NCI-H774 (cell line): ENCODE results near the gene CBLN1.

Experiments used
- DNase-seq: peaks from one replicate; lab custom pipeline; 2025; lab: John Stamatoyannopoulos, UW

The CBLN1 gene

DNA sequence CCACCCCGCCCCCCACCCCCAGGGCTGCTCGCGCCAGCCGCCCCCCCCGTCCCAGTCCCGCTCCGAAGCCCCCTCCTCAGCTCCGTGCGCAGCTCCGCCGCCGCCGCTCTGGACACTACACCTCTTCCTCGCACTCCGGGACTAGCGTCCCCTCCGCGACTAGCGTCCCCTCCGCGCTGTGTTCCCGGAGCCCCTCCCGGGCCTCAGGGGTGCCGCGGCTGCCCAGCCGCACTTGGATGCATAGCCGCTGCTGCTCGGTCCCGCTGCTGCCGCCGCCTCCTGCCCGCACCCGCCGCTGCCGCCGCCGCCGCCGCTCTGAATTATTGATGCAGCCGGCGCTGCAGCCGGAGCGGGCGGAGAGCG lies at the start of gene CBLN1:
CBLN1 (minus strand) TSS at position 359 of the 363 bp plus-strand sequence. CDS start 373 bp downstream, outside the sequence.
- DNase-seq = no peak

DNA sequence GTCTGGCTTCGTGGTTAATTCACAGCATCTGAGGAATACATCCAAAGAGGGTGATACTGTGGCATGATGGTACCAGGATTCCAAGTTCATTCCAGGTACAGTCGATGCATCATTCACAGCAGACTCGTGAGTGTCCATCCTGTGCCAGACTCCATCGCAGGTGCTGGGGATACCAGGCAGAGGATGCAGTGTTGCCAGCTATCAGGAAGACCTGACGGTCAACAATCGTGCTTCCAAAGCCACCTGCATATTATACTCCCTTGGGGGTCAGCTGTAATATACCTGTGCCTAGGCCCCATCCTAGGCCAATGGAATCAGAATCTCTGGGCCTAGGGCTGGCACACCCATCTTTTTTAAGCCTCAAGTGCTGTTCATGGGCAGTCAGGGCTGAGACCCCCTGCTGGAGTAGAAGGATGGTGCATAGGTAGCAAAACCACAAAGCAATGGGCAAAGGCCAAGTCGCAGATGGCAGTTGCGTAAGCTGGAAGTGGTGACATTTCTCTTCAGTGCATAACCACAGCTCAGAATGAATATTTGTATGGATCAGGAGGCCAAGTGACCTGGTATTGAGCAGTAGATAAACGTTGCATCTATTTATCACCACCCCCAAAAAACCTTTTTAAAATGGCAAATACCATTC lies 49.0 kb upstream of the CBLN1 start:
- DNase-seq = no peak

DNA sequence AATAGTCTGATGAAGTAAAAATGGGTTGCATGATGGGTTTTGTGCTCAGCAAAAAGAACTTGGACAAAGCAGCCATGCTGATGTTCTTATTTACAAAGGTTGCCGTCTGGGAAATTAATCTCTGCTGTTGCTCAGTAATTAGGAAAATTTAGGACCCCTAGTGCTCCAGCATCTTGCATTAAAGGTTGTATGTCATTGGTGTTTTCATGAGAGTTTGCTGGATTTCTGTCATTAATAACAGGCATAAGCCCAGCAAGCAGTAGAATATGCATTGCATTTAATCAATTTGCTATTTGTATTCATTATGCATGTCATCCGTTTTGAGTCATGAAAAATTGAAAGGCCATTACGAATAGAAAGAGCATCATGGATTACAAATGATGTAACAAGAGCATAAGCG lies 46.7 kb upstream of the CBLN1 start:
- no peak for DNase-seq

DNA sequence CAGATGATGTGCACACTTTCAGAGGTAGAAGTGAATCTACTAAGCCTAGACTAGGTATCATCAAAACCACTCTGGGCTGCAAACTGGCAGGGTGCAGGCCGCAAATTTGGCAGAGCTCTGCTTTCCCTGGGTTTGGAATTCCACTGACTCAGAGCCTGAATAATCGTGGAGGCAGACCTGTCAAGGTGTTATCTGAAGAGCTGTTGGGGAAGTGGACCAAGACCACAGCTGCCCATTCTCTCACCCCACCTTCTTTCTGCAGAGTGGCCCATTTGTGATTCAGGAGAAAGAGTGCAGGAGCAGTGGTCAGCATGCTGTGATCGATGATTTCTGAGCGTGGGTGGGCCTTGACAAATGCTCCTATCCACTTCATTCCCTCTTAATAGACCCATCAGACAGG lies 45.8 kb upstream of the CBLN1 start:
- DNase-seq = no peak

DNA sequence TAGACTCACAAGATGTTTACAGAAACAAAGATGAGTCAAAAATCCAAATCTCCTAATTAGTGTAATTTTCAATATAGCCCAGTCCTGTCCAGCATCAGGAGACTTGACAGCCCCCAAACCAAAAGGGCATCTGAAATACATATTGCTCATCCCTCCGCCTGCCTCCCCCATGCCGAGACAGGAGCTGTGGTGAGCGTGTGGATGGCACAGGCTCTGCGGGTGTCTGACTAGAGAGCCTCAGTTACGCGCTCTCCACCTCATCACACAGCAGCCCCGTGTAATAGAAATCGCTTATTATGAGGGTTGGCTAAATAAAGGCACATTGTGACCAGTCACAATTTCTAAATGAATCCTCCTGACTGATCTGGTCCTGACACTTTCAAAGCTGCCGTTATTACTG lies 43.1 kb upstream of the CBLN1 start:
- DNase-seq = no peak

DNA sequence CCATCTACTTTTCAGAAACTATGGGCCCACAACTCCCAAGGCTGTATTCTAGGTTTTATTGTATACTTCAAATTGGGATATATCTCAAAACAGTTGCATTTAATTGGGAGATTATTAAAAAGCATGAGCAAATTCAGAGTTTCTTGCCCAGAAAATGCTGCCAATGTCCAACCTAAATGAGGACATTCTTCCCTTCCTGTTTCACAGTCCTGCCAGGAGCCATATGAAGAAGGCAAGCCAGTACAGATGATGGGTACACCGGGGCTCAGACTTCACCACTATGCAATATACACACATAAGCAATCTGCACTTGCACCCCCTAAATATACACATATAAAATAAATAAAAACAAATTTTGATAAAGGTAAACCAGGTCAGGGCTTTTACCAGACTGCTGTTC lies 34.0 kb upstream of the CBLN1 start:
- no peak for DNase-seq

DNA sequence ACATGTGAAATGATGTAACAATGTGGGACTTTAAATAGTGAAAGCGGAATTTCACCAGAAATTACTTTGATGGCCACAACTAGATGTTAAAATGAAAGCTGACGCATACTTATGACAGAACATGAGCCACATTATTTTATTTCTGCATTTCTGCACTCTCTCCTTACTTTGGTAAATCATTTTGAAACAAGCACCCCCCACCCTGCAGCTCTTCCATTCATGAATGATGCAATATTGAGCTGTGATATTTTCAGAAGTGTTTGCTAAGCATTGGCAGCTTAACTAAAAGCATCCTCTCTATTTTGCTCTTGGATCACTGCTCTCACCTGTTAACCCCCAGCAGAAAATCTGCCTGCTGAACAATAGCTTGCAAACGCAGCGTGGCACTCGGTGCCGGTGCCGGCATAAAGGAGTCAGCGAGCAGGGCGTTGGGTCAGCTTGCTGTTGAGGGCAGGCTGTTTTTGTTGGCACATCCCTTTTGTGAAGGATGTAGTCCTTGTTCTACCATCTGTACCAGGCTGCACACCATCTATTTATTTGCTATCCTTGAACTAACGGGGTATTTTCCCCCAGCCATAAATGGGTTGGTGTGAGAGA lies 30.8 kb upstream of the CBLN1 start:
- DNase-seq = no peak

DNA sequence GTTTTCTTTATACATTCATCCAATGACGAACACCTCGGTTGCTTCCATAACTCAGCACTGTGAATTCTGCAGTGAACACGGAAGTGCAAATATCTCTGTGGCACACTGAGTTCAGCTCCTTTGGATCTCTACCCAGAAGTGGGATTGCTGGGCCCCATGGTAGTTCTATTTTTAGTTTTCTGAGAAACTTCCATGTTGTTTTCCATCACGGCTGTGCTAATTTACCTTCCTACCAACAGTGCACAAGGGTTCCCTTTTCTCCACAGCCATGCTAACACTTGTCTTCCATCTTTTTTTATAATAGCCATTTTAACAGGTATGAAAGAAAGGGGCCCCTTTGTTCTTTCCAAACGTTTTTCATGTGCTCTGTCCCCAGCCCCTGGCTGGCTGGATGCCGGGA lies 30.2 kb upstream of the CBLN1 start:
- DNase-seq = no peak

DNA sequence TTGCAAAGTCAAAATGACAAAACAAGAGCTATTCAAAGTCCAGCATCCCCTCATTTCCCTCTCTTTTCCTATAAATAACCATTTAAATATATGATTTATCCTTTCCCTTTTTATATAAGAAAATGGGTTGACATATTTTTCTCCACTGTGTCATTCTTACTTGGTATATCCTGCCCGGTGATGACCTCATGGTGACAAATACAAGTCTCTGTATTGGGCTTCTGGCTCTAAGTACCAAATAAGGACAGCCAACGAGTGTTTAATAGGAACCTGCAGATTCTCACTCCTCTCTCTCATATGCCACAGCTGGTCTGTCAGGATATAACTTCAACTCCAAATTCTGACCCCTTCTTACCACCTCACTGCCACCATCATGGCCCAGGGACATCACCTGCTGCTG lies 25.5 kb upstream of the CBLN1 start:
- DNase-seq = no peak

DNA sequence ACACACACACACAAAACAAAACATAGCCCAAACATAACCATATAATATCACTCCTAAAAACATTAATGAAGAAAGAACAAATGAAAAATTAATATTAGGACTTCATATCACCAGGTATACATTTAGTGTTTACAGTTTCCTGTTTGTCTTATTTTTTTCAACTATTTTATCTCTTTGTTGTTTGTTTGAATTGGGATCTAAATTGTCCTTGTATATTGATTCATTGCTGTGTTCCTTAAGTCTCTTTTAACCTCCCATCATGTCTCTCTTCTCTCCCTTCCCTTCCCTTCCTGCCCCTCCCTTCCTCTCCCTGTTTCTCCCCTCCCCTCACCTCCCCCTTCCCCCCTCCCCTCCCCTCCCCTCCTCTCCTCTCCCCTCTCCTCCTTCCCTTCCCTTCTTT lies 23.8 kb upstream of the CBLN1 start:
- no peak for DNase-seq

DNA sequence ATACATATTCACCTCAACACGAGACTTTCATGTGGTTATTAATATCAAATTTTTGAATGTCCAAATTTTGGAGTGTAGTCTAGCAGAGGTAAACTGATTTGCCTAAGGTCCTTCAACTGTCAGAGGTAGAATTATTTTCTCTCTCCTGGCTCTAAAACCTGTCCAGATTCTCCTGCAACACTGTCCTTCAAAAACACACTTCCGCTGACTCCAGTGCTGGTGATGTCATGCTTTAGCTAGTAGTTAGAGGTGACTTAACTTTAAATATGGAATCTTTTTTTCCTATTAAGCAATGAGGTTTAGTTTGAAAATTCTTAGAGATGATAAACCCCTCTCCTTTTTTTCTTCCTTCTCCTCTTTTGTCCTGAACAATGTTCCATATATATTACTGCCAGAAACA lies 10.8 kb upstream of the CBLN1 start:
- DNase-seq = no peak

DNA sequence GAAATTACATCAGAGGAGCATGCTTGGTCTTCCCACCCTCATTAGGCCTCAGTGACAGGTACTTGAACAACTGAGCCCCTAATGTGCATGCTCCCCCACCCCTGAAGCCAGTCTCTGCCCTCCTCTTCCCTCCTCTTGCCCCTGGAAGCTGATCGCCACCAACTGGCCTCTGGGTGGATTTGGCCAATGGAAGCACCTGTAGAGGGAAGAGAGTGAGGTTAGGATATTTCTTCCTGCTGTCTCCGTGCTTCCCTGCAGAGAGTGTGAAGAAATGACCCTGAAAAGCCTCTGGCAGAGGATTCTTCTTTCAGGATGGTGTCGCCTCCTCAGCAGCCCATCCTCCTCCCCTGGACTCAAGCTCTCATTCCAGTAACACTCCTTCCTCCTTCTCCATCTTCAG lies 5.9 kb upstream of the CBLN1 start:
- DNase-seq = no peak

DNA sequence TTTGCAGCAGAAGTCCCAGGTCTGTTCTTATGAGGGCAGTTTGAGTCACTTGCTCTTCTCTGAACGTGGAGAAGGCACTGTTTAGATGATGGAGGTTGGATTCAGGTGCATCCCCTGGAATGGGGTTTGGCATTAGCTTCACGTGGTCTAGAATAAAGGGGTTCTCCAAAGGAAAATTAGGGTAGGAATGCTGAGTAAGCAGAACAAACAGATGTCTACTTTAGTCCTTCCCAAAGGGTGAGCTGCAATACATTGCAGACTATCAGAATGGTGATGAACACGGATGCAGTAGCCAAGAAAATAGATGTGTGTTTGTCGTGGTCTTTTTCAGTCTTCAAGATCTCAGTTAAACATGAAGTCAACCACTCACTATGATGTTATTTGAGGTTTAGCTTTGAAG lies 3.3 kb upstream of the CBLN1 start:
- DNase-seq = no peak

DNA sequence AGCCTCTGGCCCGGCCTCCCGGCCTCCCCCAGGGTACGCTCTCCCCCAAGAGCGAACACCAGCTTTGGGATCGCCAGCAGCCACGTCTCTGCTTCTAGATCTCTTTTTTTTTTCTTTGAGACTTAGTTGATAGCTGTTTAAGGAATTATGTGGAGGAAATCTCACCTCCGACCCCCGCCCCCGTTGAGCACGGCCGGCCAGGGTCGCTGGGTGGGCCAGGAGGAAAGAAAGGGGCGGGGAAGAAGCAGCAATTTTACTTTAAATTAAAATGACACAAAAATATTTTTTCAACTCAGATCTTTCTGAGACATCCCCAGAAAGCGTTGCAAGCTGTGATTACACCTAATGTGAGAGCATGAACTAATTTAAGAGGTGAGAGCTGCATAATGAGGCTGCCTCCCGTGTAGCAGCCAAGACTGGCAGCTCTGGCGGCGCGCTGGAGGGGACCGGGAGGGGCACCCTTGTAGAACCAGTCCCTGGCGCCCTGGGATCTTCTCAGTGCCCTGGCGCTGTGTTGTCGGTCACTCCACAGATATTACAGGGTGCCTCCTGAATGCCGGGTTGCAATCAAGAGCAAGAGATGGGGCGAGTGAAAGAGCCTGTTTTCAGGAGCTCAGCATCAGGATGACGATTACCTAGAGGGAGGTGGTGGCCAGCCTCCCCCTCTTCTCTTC lies 1.9 kb upstream of the CBLN1 start:
- DNase-seq = no peak

DNA sequence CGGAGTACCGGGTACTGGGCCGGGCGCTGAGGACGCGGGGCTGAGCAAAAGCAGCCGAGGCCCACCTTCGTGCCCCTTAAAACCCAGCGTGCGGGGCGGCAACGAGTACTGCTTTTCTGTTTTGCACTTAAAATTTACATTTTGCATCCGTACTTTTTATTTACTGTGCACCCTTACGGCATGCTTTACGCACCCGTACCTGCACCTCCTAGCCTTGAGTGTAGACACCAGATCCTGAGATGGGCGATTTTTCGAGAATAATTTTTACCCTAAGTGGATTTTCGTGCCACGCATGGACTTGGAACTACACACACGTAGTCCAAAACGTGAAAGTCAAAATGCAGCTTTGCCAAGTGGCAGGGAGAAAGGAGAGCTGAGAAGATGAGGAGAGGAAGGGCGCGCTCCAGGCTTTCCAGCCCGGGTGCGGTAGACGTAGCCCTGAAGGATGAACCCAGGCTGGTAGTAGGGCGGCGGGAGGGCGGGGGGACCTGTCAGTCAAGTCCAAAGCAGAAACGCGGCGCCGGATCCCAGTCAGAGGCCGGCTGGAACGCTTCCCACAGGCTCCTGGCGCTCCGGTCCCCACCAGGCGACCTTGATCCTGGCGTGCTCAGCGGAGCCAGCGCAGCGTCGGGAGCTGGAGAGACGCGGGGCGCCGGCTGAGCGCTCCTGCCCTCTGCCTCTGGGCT lies 1.2 kb upstream of the CBLN1 start:
- no peak for DNase-seq

DNA sequence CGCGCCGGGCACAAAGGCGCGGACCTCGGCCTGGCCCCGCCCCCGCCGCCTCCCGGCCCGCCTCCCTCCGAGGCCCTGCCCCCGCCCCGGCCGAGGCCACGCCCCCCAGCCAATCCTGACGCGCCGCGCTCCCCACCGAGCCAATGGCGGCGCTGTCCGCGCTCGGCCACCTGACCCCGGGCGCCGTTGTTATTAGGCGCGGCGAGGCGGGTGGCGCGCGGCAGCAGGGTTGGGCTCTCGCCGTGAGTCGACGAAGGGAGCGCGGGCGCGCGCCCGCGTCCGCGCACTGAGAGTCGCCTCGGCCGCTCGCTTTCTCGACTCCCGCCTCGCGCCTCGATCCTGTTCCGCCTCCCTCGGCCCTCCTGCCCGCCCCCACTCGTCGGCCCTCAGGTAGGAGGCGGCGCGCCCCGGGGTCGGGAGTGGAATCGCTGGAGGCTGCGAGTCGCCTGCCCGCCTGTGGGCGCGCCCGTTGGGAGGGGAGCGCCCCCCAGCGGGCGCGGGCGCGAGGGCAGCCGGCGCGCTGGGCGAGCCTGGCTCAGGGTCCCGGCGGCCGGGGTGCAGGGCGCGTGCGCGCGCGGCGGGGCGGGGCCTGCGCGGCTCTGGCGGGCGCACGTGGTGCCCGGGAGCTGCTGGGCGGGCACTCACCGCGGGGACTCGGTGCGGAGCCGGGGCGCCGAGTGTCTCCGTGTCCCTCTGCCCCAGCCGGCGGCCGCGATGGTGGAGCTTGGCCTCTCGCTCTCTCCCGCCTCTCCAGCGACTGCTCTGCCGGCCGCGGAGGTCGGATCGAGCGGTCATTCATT lies 405 bp upstream of the CBLN1 start:
- no peak for DNase-seq

DNA sequence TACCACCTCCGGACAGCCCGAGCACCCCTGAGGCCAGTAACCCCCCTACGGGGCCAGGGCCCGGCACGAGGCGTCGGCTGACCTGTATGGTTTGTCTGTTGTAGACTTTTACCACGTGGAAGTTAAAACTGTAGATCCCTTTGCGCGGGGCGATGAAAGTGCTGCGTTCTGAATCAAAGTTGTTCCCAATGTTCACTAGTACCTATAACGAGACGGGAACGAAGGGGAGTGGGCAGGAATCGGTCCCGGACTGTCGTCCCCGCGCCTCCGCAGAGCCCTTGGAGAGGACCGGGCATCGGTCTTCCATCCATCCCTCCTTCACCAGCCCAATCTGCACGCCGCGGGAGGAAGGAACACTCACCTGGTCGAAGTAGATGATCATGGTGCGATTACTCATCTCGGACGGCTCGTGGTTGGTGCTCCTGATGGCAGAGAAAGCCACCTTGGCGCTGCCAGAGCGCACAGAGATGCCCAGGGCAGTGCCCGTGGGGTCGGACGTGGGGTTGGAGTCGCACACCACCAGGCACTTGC lies 732 bp downstream of the CBLN1 start:
- no peak for DNase-seq

DNA sequence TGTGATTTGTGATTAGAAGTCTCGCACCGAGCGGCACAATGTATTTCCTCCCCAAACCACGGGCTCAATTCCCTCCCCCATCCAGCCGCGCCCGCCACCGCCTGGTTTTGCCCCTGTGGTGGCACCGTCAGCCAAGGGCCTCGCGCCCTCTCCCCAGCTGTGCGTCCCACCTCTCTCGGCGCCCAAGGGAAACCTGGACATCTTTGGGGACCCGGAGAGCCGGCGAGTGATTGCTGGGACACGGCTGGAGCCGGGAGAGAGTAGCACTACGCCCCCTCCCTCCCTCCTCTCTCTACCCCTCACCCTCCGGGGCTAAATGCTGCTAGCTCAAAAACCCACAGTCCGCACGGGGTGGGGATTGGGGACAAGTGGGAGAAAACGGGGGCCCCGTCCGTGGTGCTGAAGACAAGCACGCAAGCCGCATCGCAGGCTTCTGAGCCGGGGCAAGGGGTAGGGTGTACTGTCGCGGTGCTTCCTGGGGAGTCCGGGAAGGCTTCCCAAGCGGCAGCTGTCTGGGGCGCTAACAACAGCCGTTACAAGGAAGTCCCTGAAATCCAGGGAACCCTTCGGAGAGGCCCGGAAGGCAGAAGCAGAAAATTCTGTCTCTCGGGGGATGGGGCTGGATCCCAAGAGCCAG lies 1.4 kb downstream of the CBLN1 start:
- DNase-seq = no peak

DNA sequence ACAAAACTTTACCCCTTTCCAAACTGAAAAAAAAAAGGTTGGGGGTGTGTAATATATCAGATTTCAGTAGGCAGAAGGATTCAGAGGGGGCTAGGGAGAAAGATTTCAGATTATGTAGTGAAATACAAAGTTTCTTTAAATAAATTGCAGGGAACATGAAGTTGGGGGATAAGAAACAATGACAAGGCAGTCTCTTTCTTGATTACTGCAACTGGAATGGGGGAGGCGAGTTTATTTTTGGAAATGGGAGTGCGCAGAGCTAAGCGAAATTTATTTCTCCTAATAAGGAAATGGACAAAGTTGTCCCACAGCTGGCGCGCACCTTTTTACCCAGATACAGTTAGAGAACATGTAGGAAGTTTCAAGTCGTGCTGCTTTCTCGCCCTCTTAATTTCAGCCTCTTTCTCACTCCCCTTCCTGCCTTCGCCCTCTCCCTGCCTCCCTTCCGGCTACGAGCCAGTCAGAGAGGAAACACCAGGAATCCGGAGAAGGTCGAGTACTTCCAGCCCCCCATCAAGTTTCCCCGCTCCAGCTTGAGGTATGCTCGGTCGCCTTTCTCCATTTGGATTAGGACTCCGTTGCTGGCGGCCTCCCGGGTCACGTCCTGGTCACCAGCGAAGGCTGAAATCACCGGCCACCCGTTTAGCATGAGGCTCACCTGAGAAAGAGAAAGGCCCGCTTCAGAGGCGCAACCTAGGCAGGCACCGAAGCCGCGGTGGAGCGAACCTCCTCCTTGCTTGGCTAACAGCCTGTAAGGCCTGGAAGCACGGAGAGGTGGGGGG lies 2.5 kb downstream of the CBLN1 start:
- DNase-seq = no peak

DNA sequence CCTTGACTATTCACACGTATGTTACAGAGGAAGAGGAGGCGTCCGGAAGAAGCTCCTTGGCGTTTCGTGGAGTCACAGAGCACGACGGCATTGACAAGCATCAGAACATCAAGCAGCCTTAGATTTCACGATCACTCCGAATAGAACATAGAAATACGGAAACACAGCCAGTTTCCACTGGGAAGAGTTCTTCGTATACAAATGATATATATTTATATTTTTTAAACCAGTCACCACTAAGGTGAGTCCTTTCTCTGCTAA lies 3.1 kb downstream of the CBLN1 start:
- DNase-seq = no peak
